HG03060 (cell line): ENCODE data around the gene FBP2.
"Not testable (repeated sequence)": the region's sequence is repeated elsewhere in the genome, so short reads cannot be mapped to it uniquely, and the experiment has no call there.

Experiments used
- ATAC-seq: cut with Tn5 transposase; IDR thresholded peaks from one replicate; pipeline ENCODE4 v1.9.1; 2021; ENCODE audit warnings: low read depth, moderate number of reproducible peaks; ENCODE audit not compliant: unreplicated experiment

Gene FBP2

DNA sequence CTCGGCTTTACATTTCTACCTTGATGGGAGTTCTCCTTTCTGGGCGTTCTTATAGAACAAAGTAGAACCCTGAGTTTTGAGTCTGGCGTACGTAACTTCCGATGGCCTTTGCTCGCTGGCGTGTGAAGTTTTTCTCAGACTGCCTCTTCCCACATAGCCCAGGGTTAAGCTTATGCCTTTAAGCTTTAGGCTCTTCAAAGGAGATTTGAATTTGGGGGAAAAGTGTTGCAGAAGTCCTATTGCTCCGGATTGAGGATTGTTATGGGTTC is 13.7 kb upstream of the FBP2 start:
- ATAC-seq: no peak

DNA sequence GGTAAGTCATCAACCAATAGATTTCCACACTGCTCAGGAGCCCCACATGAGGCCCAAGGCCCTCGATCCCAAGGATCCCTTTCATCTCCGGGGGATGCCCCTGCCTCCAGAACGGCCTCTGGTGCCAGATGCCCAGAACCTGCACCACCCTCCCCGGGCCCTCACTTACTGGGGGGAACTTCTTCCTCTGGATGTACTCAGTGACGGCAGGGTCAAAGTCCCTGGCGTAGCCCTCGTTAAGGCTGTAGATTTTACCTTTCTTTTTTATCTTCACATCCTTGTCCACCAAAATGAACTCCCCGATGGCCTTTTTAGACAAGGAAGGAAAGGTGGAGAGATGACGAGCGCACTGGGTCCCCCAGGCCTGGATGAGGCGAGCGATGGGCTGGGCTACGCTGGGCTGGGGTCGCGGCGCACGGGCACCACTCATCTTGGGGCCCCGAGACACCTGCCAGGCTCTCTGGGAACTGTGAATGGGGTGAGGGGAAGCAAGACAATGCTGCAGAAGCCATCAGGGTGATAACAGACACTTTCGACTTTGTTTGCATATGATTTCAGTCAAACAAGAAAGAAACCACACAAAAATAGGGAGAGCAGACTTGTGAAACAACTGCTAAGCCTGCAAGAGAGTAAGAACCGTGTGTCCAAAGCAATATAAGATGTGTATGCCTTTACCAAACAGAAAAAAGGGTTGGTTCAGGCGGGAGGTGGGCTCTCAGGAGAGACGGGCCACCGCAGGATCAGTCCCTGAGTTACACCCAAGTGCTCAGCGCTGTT is 13.2 kb upstream of the FBP2 start:
- ATAC-seq: no peak

DNA sequence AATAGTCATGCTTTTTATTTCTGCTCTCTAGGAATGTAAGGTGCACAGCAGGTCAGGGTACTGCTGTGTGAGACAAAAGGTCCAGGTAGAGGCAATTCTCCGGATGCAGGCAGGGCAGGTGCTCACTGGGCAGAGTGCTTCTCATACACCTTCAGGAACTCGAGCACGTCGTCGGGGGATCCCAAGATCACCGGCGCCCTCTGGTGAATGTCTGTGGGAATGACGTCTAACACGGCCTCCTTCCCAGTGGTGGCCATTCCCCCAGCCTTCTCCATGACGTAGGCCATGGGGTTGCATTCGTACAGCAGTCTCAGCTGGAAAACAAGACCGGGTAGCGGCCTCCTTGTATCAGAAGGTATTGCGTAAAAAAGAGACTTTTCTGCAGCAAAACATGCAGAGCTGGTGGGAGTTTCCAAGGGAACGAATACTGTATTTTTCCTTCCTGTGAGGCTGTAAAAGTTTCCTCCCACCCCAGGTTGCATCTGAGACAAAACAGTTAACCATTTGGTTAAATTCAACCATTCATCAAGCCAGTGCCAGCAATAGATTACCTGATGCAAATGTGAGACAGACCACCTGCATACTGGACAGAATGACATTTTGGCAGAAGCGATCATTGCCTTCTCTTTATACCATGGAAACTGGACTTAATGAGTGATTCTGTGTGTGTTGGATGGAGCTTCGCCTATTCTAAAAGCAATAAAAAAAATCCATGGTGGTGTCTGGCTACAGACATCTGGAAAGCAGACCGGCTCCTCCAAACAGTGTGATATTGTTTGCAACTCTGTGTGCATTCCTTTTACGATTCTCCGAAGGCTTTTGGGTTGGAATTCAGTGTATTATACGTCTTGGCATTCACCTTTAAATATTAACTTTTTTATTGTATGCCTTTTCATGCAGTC is 9.9 kb upstream of the FBP2 start:
- no peak for ATAC-seq

- ATAC-seq: no peak
These were observed 9.0 kb upstream of the FBP2 start for GRCh38 chr9:94602666-94603065.

DNA sequence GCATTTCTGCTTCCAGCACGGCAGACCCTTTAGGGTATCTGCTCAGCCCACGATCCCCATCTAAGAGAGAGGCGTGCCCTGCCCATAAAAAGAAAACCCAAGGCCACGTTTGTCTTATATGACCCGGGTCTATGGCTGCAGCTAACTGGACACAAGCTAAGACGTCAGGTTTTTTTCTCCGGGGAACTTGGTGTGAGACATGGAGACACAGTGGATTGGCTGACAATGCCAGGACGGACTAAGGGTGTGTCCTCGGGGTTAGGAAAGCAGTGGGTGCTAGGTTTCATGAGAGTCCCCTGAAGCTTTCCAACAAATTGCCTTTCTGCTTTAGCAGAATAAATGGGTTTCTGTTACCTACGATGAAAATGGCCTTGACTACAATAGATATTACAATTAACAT is 7.1 kb upstream of the FBP2 start:
- no peak for ATAC-seq

- ATAC-seq: no peak
These were observed 6.6 kb upstream of the FBP2 start for GRCh38 chr9:94600258-94600657.

DNA sequence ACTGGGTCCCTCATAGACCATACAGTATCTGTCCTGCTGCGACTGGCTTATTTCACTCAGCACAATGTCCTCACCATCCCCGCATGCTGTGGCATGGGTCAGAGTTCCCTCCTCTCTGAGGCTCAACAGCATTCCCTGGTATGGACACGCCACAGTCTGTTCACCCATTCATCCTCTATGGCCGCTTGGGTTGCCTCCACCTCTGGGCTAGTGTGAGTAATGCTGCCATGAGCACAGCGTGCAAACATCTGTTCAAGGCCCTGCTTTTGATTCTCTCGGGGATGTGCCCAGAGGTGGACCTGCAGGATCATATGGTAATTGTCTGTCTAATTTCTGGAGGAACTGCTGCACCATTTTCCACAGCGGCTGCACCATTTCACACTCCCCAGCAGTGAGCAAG is 5.5 kb upstream of the FBP2 start:
- ATAC-seq: no peak

DNA sequence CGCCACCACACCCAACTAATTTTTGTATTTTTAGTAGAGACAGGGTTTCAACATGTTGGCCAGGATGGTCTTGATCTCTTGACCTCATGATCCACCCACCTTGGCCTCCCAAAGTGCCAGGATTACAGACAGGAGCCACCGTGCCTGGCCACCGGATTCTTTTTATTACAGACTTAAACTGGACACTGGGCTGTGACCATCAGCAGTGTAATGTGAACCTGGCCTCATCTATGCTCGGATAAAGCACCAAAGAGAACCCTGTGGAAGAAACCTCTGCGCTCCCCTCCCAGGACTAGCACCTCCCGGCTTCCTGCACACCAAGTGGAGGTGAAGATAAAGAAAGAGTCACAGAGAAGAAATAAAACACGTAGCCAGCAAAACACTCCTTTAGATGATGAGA is 941 bp downstream of the FBP2 start:
- ATAC-seq: not testable (repeated sequence)

GRCh38 chr9:94591876-94592275 is 1.7 kb downstream of the FBP2 start:
- ATAC-seq: no peak

GRCh38 chr9:94591046-94591545 is 2.5 kb downstream of the FBP2 start:
- ATAC-seq: not testable (repeated sequence)

GRCh38 chr9:94588681-94589080 is 4.9 kb downstream of the FBP2 start:
- ATAC-seq: no peak

GRCh38 chr9:94586814-94587213 is 6.8 kb downstream of the FBP2 start:
- ATAC-seq: no peak

- no peak for ATAC-seq
These were observed 7.3 kb downstream of the FBP2 start for GRCh38 chr9:94586316-94586715.

DNA sequence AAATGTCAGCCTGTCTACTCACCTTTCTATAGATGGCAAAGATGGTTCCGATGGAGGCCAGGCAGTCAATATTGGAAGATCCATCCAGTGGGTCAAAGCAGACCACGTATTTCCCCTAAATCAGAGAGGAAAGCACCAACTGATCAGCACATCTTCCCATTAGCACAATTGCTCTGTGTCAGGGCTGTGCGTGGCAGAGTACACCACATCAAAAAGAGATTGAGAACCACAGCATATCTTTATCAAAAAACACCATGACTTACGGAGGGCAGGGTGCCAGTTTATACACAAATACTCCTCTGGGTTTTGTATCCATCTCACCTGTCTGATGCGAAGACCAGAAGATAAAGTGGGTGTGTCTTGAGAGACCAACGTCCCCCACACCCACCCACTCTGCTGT is 9.1 kb downstream of the FBP2 start:
- ATAC-seq: no peak

DNA sequence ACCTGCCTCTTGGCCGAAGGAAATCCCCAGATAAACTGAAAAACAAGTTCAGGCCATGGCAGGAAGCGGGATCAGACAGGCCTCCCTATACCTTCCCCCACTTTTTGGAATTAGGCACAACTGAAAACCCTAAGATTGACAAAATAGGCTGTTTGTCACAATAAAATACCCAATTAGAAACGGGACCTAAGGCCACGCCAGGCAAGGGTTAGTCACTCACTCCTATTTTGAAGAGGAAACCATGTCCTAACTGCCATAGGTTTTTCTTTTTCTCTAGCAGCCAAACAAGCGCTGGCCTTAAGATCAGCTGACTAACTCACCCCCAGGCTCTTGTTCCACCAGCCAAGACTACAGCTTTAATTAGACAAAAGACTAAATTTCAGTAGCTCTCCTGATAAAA is 11.9 kb downstream of the FBP2 start:
- ATAC-seq: no peak

GRCh38 chr9:94577571-94577970 is 16.1 kb downstream of the FBP2 start:
- ATAC-seq: no peak

DNA sequence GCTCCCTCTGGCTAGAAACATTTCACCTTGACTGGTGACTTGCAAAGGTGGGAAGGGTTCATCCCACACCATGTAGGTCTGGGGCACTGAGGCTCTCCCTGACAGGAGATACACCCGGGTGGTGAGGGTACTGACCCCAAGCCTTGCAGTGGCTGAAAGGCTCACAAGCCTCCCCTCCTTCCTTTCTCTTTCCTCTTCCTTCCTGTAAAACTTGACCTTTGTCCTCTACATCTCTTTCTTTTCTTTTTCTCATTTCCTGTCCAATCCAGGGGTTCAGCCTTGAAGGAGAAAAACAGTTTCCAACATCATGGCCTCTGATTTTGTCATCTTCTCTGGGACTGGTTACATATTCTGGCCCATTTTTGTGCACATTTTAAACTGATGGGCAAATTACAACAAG is 16.6 kb downstream of the FBP2 start:
- no peak for ATAC-seq

DNA sequence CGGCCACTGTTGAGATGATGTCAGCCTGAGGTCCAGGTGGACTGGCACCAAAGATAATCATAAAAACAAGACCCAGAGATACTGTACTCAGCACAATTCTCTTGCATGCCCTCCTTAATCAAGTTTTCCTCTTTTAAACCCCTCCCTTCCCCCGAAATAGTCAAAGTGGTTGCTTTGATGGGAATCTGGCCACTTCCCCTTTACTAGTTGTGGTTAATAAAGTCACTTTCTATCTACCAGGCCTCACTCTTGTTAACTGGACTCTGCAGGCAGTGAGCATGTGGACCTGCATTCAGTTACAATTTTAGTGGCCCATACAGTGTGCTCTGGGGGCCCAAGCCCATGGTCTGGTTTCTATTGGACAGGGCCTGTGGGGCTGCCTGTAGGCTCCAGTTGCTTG is 17.5 kb downstream of the FBP2 start:
- ATAC-seq: no peak

GRCh38 chr9:94568972-94569712 is 24.5 kb downstream of the FBP2 start:
- ATAC-seq: no peak

- no peak for ATAC-seq
These were observed 25.3 kb downstream of the FBP2 start for GRCh38 chr9:94568250-94568889.

DNA sequence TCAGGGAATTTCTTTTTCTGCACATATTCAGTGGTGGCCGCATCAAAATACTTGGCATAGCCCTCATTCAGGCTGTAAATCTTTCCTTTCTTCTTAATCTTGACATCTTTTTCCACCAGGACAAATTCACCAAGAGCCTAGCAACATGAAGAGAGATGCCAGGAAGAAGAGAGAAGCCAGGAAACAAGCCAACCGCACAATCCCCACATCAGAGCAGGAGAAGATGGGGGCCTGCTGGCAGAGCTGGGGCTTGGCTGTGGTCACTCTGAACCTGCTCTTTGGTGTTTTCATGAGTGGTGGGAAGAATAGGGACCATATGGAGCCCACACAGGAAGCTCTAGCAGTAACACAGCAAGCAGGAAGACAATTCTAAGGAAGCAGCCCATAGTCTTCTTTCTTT is 26.4 kb downstream of the FBP2 start:
- ATAC-seq: no peak
